SK-N-SH treated with all-trans-retinoic acid at 6 μM for 48 hours (cell line): ENCODE results near the gene TXLNB.

Experiments used
- ATAC-seq: fragments of 200-7000 bp; cut with Tn5 transposase; 3 replicates; pipeline ENCODE4 v1.9.1; 2020; ENCODE audit warnings: mild to moderate bottlenecking, moderate library complexity
- ARNTL ChIP-seq: fragments of 450-650 bp; formaldehyde crosslinking; IDR thresholded peaks from 2 replicates; pipeline ENCODE4 v1.5.0; 2020; ENCODE audit warnings: low read depth, mild to moderate bottlenecking, moderate library complexity, borderline replicate concordance
- BACH2 ChIP-seq: fragments of 250-450 bp; sonication (Bioruptor Pico); IDR thresholded peaks from 2 replicates; pipeline ENCODE4 v1.9.0; 2021; ENCODE audit warnings: mild to moderate bottlenecking, borderline replicate concordance
- CREB5 ChIP-seq: fragments of 250-450 bp; sonication (Bioruptor Pico); IDR thresholded peaks from 2 replicates; pipeline ENCODE4 v1.5.1; 2020; ENCODE audit warnings: low read depth, mild to moderate bottlenecking, moderate library complexity
- CSDC2 ChIP-seq: fragments of 250-450 bp; sonication (Bioruptor Pico); IDR thresholded peaks from 2 replicates; pipeline ENCODE4 v1.5.0; 2020; ENCODE audit warnings: mild to moderate bottlenecking, moderate library complexity
- CSRNP3 ChIP-seq: fragments of 250-450 bp; sonication (Bioruptor Pico); IDR thresholded peaks from 2 replicates; pipeline ENCODE4 v1.5.1; 2021; ENCODE audit warnings: mild to moderate bottlenecking, moderate library complexity
- ESRRG ChIP-seq: fragments of 250-450 bp; sonication (Bioruptor Pico); IDR thresholded peaks from 2 replicates; pipeline ENCODE4 v1.6.1; 2021; ENCODE audit warnings: mild to moderate bottlenecking
- GLIS3 ChIP-seq: fragments of 250-450 bp; sonication (Bioruptor Pico); IDR thresholded peaks from 2 replicates; pipeline ENCODE4 v1.5.0; 2020; ENCODE audit warnings: mild to moderate bottlenecking, moderate library complexity
- OSR1 ChIP-seq: fragments of 250-450 bp; sonication (Bioruptor Pico); IDR thresholded peaks from 2 replicates; pipeline ENCODE4 v1.8.0; 2022; ENCODE audit warnings: moderate library complexity, mild to moderate bottlenecking, inconsistent platforms
- PATZ1 ChIP-seq: fragments of 250-450 bp; sonication (Bioruptor Pico); IDR thresholded peaks from 2 replicates; pipeline ENCODE4 v1.8.0; 2020; ENCODE audit warnings: mild to moderate bottlenecking, moderate library complexity, borderline replicate concordance
- POU6F1 ChIP-seq: fragments of 250-450 bp; sonication (Bioruptor Pico); IDR thresholded peaks from 2 replicates; pipeline ENCODE4 v1.8.0; 2021; ENCODE audit warnings: low read depth, mild to moderate bottlenecking, moderate library complexity, borderline replicate concordance
- RARB ChIP-seq: fragments of 250-450 bp; sonication (Bioruptor Pico); IDR thresholded peaks from 2 replicates; pipeline ENCODE4 v1.8.0; 2021; ENCODE audit warnings: mild to moderate bottlenecking, moderate library complexity
- SNAI2 ChIP-seq: fragments of 250-450 bp; sonication (Bioruptor Pico); IDR thresholded peaks from 2 replicates; pipeline ENCODE4 v1.5.0; 2020; ENCODE audit warnings: mild to moderate bottlenecking, moderate library complexity
- TCF4 ChIP-seq: fragments of 250-450 bp; sonication (Bioruptor Pico); IDR thresholded peaks from 2 replicates; pipeline ENCODE4 v1.8.0; 2021; ENCODE audit warnings: mild to moderate bottlenecking, moderate library complexity, borderline replicate concordance
- TOX ChIP-seq: fragments of 250-450 bp; sonication (Bioruptor Pico); IDR thresholded peaks from 2 replicates; pipeline ENCODE4 v1.8.0; 2021; ENCODE audit warnings: mild to moderate bottlenecking, moderate library complexity, borderline replicate concordance
- TSHZ2 ChIP-seq: fragments of 250-450 bp; sonication (Bioruptor Pico); IDR thresholded peaks from 2 replicates; pipeline ENCODE4 v1.5.0; 2020; ENCODE audit warnings: mild to moderate bottlenecking, moderate library complexity
- ZC3H10 ChIP-seq: fragments of 250-450 bp; sonication (Bioruptor Pico); IDR thresholded peaks from 2 replicates; pipeline ENCODE4 v1.5.1; 2021; ENCODE audit warnings: mild to moderate bottlenecking, moderate library complexity
- ZFP3 ChIP-seq: fragments of 250-450 bp; sonication (Bioruptor Pico); IDR thresholded peaks from 2 replicates; pipeline ENCODE4 v1.5.0; 2020; ENCODE audit warnings: mild to moderate bottlenecking, moderate library complexity
- ZFP30 ChIP-seq: fragments of 450-650 bp; formaldehyde crosslinking; IDR thresholded peaks from 2 replicates; pipeline ENCODE4 v1.5.0; 2022; ENCODE audit warnings: mild to moderate bottlenecking, moderate library complexity
- ZNF565 ChIP-seq: fragments of 450-650 bp; formaldehyde crosslinking; conservative IDR thresholded peaks from 2 replicates; pipeline ENCODE4 v1.5.0; 2020; ENCODE audit warnings: low read depth, mild to moderate bottlenecking, moderate library complexity
- ZNF70 ChIP-seq: fragments of 450-650 bp; formaldehyde crosslinking; IDR thresholded peaks from 2 replicates; pipeline ENCODE4 v1.5.0; 2020; ENCODE audit warnings: mild to moderate bottlenecking, moderate library complexity
- ZNF8 ChIP-seq: fragments of 450-650 bp; formaldehyde crosslinking; IDR thresholded peaks from 2 replicates; pipeline ENCODE4 v1.5.0; 2020; ENCODE audit warnings: mild to moderate bottlenecking, moderate library complexity

Gene TXLNB

GRCh38 chr6:139288496-139289040 lies 3.2 kb downstream of the TXLNB start:
- no peak for ATAC-seq
- TF ChIP-seq SNAI2 (CRISPR knock-in tag) = no peak
- TF ChIP-seq TOX (CRISPR knock-in tag) = no peak
- no peak for TF ChIP-seq ESRRG (CRISPR knock-in tag)
- TF ChIP-seq RARB (CRISPR knock-in tag) = no peak
- TF ChIP-seq TSHZ2 = no peak
- no peak for TF ChIP-seq ZFP30 (CRISPR knock-in tag)
- no peak for TF ChIP-seq TCF4 (CRISPR knock-in tag)
- TF ChIP-seq BACH2 = no peak
- TF ChIP-seq ARNTL (CRISPR knock-in tag) = no peak
- no peak for TF ChIP-seq CSRNP3 (CRISPR knock-in tag)
- no peak for TF ChIP-seq ZNF565 (CRISPR knock-in tag)
- TF ChIP-seq ZC3H10 (CRISPR knock-in tag) = no peak
- TF ChIP-seq CREB5 (CRISPR knock-in tag) = no peak
- no peak for TF ChIP-seq CSDC2 (CRISPR knock-in tag)
- no peak for TF ChIP-seq OSR1 (CRISPR knock-in tag)
- TF ChIP-seq PATZ1 = no peak

GRCh38 chr6:139287868-139288267 lies 3.9 kb downstream of the TXLNB start:
- TF ChIP-seq ZFP30 (CRISPR knock-in tag) = no peak
- TF ChIP-seq CSDC2 (CRISPR knock-in tag) = no peak
- no peak for TF ChIP-seq ZNF565 (CRISPR knock-in tag)
- no peak for TF ChIP-seq POU6F1 (CRISPR knock-in tag)
- TF ChIP-seq GLIS3 = no peak
- no peak for TF ChIP-seq CSRNP3 (CRISPR knock-in tag)
- no peak for TF ChIP-seq ZNF70 (CRISPR knock-in tag)
- no peak for TF ChIP-seq TCF4 (CRISPR knock-in tag)
- TF ChIP-seq SNAI2 (CRISPR knock-in tag) = no peak
- TF ChIP-seq BACH2 = no peak
- no peak for TF ChIP-seq ZNF8 (CRISPR knock-in tag)
- TF ChIP-seq ESRRG (CRISPR knock-in tag) = no peak
- no peak for TF ChIP-seq OSR1 (CRISPR knock-in tag)
- TF ChIP-seq PATZ1 = no peak
- TF ChIP-seq ARNTL (CRISPR knock-in tag) = no peak
- no peak for TF ChIP-seq TSHZ2
- TF ChIP-seq ZFP3 (CRISPR knock-in tag) = no peak
- no peak for TF ChIP-seq CREB5 (CRISPR knock-in tag)
- ATAC-seq = no peak
